Hepatocyte (in vitro differentiated cells): ENCODE data around the gene SYN1. TPM values are rescaled to one million over a fixed set of nuclear protein-coding genes. Genes with fewer than 3 reads are reported as not detected.

ENCODE experiments used
- DNase-seq: peaks from one replicate; pipeline ENCODE4 v3.0.0-alpha.2; 2016; ENCODE audit warnings: low spot score
- H2AFZ ChIP-seq: fragments of 200-600 bp; sonication (generic); 2 replicates; pipeline ENCODE4 v1.6.0; 2016; ENCODE audit warnings: antibody characterized with exemption, mild to moderate bottlenecking
- H3K27ac ChIP-seq: fragments of 200-600 bp; sonication (generic); 2 replicates; pipeline ENCODE4 v1.5.1; 2016; ENCODE audit warnings: mild to moderate bottlenecking
- H3K27me3 ChIP-seq: fragments of 200-600 bp; sonication (generic); 2 replicates; pipeline ENCODE4 v1.6.1; 2016
- H3K36me3 ChIP-seq: fragments of 200-600 bp; sonication (generic); replicated peaks from 2 replicates; pipeline ENCODE4 v1.5.1; 2016; ENCODE audit warnings: low read depth; ENCODE audit not compliant: insufficient read depth
- H3K4me1 ChIP-seq: fragments of 200-600 bp; sonication (generic); 2 replicates; pipeline ENCODE4 v1.5.1; 2016; ENCODE audit warnings: mild to moderate bottlenecking, moderate library complexity; ENCODE audit not compliant: insufficient read depth
- H3K4me2 ChIP-seq: fragments of 200-600 bp; sonication (generic); 2 replicates; pipeline ENCODE4 v1.6.0; 2016
- H3K4me3 ChIP-seq: fragments of 200-600 bp; sonication (generic); 2 replicates; pipeline ENCODE4 v1.5.1; 2016; ENCODE audit warnings: mild to moderate bottlenecking
- H3K79me2 ChIP-seq: fragments of 200-600 bp; sonication (generic); 2 replicates; pipeline ENCODE4 v1.6.0; 2017; ENCODE audit warnings: mild to moderate bottlenecking
- H3K9me2 ChIP-seq: fragments of 200-600 bp; sonication (generic); replicated peaks from 2 replicates; pipeline ENCODE4 v1.6.0; 2017; ENCODE audit warnings: mild to moderate bottlenecking; ENCODE audit not compliant: insufficient read depth
- H3K9me3 ChIP-seq: fragments of 200-600 bp; sonication (generic); 2 replicates; pipeline ENCODE4 v1.5.1; 2016; ENCODE audit warnings: low read depth, mild to moderate bottlenecking
- H4K20me1 ChIP-seq: fragments of 200-600 bp; sonication (generic); 2 replicates; pipeline ENCODE4 v1.6.0; 2016; ENCODE audit warnings: mild to moderate bottlenecking; ENCODE audit not compliant: insufficient read depth, poor library complexity, severe bottlenecking
- CTCF ChIP-seq: fragments of 200-600 bp; sonication (generic); IDR thresholded peaks from 2 replicates; pipeline ENCODE4 v1.5.1; 2016; ENCODE audit warnings: antibody characterized with exemption, mild to moderate bottlenecking; ENCODE audit not compliant: poor library complexity
- EZH2 ChIP-seq: fragments of 200-600 bp; sonication (generic); IDR thresholded peaks from 2 replicates; pipeline ENCODE4 v1.6.1; 2016; ENCODE audit warnings: antibody characterized with exemption, mild to moderate bottlenecking, borderline replicate concordance
- EZH2phosphoT487 ChIP-seq: fragments of 200-600 bp; sonication (generic); IDR thresholded peaks from one replicate; pipeline ENCODE4 v1.6.1; 2018; ENCODE audit warnings: antibody characterized with exemption, mild to moderate bottlenecking, low read depth, moderate library complexity; ENCODE audit not compliant: unreplicated experiment, severe bottlenecking
- WGBS: methylation state at CpG from one replicate; pipeline ENCODE4 v1.1.6; 2016; ENCODE audit warnings: low lambda C conversion rate; ENCODE audit errors: missing lambda C conversion rate; 5-methylcytosine and 5-hydroxymethylcytosine counted together
- polyA plus RNA-seq: library from polyadenylated mRNA; unstranded; fragments of >200 nt; fragmentation: Nextera tagmentation; extraction: Ambion mirVana; gene quantifications from 2 replicates; pipeline ENCODE4 v1.2.1, GENCODE V29; 2016
- total RNA-seq: library from RNA; depleted of rRNA; stranded (reverse); fragments of >200 nt; gene quantifications from 2 replicates; pipeline ENCODE4 v1.2.3, GENCODE V29; 2014

The SYN1 gene
- total and polyA plus RNA-seq, 2 experiments from 2014 or later: 0.43 to 3.7 TPM

DNA sequence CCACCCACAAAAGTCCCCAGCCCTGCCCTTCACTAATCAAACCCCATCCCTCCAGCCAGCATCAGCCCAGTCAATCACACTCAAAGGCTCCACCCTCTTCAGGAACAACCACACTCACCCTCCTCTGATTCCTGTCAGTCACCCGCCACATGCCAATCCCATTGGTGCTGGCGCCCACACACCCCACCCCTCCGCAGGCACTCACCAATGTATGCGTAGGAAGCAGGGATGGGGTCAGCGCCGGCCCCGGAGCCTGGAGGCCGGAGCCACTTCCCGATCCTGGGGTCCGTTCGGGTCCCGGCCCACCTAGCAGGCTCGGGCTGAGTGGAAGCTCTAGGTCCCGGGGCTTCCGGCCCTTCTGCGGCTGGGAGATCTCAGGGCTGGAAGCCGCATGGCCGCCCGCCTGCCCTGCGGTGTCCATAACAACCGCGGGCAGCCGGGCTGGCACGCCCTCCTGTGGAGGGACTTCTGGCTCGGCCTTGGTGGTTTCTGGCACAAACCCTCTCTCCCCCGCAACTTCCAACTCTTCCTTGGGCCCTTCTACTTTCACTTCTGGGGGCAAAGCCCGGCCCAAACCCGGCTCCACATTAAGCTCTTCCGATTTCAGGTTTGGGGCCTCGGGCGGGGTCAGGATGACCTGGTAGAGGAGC lies 18.0 kb upstream of the SYN1 start:
- Histone ChIP-seq H3K4me2 (no peak overlapping the region), H4K20me1 (no peaks in the 10 kb centered on the region), H3K27ac (no peak overlapping the region), H3K79me2 (no peaks in the 10 kb centered on the region), H3K4me1 (no peaks in the 10 kb centered on the region), H3K4me3 (no peak overlapping the region), H3K9me3 (no peaks in the 10 kb centered on the region), H3K9me2 (no peaks in the 10 kb centered on the region), H2AFZ (no peak overlapping the region), H3K36me3 (no peaks in the 10 kb centered on the region), H3K27me3 (no peaks in the 10 kb centered on the region)
- DNase-seq: no peak
- TF ChIP-seq EZH2: no peak
- no peak for TF ChIP-seq EZH2phosphoT487
- TF ChIP-seq CTCF: no peak
- 95% methylated on average over 31 of the region's 31 CpGs for WGBS

GRCh38 chrX:47634871-47635575 lies 15.4 kb upstream of the SYN1 start:
- TF ChIP-seq EZH2phosphoT487 (no peak), EZH2 (no peak), CTCF (no peak)
- Histone ChIP-seq H3K79me2 (no peaks in the 10 kb centered on the region), H3K27me3 (no peaks in the 10 kb centered on the region), H3K36me3 (no peaks in the 10 kb centered on the region), H3K4me1 (no peaks in the 10 kb centered on the region), H3K9me2 (no peaks in the 10 kb centered on the region), H3K4me3 (no peak overlapping the region), H2AFZ (no peak overlapping the region), H3K9me3 (no peaks in the 10 kb centered on the region), H3K4me2 (no peak overlapping the region), H4K20me1 (no peaks in the 10 kb centered on the region), H3K27ac (no peak overlapping the region)
- 89% methylated on average over 16 of the region's 16 CpGs for WGBS
- DNase-seq: no peak

DNA sequence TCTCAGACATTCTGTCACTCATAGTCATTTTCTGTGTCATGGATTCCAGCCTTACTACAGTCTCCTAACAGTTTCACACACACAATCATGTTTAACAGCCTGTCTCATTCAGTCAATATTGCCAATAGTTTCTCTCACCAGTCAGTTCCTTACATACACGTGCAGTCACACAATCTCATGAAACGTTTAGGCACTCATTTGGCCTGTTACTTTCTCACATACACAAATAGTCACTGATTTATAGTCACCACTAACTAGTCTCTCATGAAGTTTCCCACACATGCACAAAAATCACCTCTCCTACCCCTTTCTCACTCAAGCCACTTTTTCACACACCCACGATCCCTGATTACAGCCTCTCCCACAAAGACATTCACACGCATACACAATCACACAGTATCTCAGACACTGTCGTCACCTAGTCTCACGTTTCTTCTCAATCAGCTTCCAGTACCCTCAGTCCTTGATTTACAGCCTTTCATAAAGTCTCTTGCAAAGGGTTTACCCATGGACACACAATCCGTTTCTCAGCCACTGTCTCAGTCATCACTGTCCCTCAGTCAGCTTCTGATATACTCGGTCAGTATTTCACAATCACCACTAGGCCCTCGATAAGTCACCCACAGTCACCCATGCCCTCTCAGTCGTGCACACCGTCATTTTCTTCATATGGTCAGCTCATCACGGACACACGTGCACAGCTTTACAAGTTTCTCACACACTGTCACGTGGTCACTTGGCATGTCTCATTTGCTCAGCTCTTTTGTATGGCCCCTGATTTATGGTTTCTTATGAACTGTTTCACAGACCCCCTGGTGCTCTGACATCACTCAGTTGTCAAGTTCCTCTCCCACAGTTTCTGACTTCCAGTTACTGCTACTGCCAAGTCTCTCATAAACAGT lies 14.3 kb upstream of the SYN1 start:
- Histone ChIP-seq H3K27me3 (no peaks in the 10 kb centered on the region), H2AFZ (no peak overlapping the region), H3K4me1 (no peaks in the 10 kb centered on the region), H3K9me3 (no peaks in the 10 kb centered on the region), H3K36me3 (no peaks in the 10 kb centered on the region), H3K79me2 (no peaks in the 10 kb centered on the region), H3K4me2 (no peak overlapping the region), H4K20me1 (no peaks in the 10 kb centered on the region), H3K27ac (no peak overlapping the region), H3K4me3 (no peak overlapping the region), H3K9me2 (no peaks in the 10 kb centered on the region)
- no peak for DNase-seq
- WGBS: 83% methylated on average over 14 of the region's 14 CpGs
- TF ChIP-seq EZH2: no peak
- TF ChIP-seq EZH2phosphoT487: no peak
- no peak for TF ChIP-seq CTCF
